Embryonic facial prominence (tissue), 1 donor: ENCODE results near the gene TBC1D5.
"Not testable (repeated sequence)": the region's sequence is repeated elsewhere in the genome, so short reads cannot be mapped to it uniquely, and the experiment has no call there.

Experiments
- DNase-seq: peaks from one replicate; pipeline ENCODE4 v3.0.0-alpha.2; 2016; ENCODE audit errors: extremely low spot score

Gene TBC1D5, protein sequence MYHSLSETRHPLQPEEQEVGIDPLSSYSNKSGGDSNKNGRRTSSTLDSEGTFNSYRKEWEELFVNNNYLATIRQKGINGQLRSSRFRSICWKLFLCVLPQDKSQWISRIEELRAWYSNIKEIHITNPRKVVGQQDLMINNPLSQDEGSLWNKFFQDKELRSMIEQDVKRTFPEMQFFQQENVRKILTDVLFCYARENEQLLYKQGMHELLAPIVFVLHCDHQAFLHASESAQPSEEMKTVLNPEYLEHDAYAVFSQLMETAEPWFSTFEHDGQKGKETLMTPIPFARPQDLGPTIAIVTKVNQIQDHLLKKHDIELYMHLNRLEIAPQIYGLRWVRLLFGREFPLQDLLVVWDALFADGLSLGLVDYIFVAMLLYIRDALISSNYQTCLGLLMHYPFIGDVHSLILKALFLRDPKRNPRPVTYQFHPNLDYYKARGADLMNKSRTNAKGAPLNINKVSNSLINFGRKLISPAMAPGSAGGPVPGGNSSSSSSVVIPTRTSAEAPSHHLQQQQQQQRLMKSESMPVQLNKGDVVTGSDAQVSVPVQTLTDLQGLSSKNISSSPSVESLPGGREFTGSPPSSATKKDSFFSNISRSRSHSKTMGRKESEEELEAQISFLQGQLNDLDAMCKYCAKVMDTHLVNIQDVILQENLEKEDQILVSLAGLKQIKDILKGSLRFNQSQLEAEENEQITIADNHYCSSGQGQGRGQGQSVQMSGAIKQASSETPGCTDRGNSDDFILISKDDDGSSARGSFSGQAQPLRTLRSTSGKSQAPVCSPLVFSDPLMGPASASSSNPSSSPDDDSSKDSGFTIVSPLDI

GRCh38 chr3:17742102-17742879, at the start of gene TBC1D5:
Gene TBC1D5, minus strand, starts transcription at chr3:17742631. Its CDS starts 234,061 bp downstream, at chr3:17508570.
- DNase-seq = peak; percentile 90

GRCh38 chr3:17783426-17783825, 41.0 kb upstream of the TBC1D5 start:
- no peak for DNase-seq

- DNase-seq = no peak
Measured at GRCh38 chr3:17782751-17783150, 40.3 kb upstream of the TBC1D5 start.

DNA sequence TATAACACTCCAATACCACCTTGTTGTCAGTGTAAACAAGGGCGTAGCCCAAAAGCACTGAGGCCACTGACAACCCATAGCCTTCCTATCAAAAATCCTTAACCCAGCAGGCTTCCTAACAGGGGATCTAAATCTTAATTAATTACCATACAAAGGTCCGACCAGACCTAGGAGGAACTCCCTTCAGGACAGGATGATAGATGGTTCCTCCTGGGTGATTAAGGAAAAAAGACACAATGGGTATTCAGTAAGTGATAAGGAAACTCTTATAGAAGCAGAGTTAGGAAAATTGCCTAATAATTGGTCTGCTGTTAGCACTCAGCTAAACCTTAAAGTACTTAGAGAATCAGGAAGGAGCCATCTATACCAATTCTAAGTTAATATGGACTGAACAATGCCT, 37.9 kb upstream of the TBC1D5 start:
- not testable (repeated sequence) for DNase-seq

- DNase-seq = not testable (repeated sequence)
Measured at GRCh38 chr3:17779304-17780250, 37.1 kb upstream of the TBC1D5 start.

DNA sequence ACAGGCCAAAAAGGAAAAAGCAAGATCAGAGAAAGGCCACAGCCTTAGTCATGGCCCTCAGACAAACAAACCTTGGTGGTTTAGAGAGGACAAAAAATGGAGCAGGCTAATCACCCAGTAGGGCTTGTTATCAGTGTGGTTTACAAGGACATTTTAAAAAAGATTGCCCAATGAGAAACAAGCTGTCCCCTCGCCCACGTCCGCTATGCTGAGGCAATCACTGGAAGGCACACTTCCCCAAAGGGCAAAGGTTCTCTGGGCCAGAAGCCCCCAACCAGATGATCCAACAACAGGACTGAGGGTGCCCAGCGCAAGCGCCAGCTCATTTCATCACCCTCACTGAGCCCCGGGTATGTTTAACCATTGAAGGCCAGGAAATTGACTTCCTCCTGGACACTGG, 34.9 kb upstream of the TBC1D5 start:
- not testable (repeated sequence) for DNase-seq

- no peak for DNase-seq
Measured at GRCh38 chr3:17775073-17775472, 32.6 kb upstream of the TBC1D5 start.

- not testable (repeated sequence) for DNase-seq
Measured at GRCh38 chr3:17774180-17774910, 31.9 kb upstream of the TBC1D5 start.

- DNase-seq = no peak
Measured at GRCh38 chr3:17772556-17772955, 30.1 kb upstream of the TBC1D5 start.

GRCh38 chr3:17771177-17772017, 29.0 kb upstream of the TBC1D5 start:
- DNase-seq = no peak

- no peak for DNase-seq
Measured at GRCh38 chr3:17770682-17771081, 28.3 kb upstream of the TBC1D5 start.

GRCh38 chr3:17765819-17766472, 23.5 kb upstream of the TBC1D5 start:
- DNase-seq = no peak

- no peak for DNase-seq
Measured at GRCh38 chr3:17761563-17761962, 19.1 kb upstream of the TBC1D5 start.

- no peak for DNase-seq
Measured at GRCh38 chr3:17759901-17760300, 17.5 kb upstream of the TBC1D5 start.

GRCh38 chr3:17755836-17756235, 13.4 kb upstream of the TBC1D5 start:
- no peak for DNase-seq

GRCh38 chr3:17753632-17753992, 11.2 kb upstream of the TBC1D5 start:
- DNase-seq = no peak

- no peak for DNase-seq
Measured at GRCh38 chr3:17752876-17753631, 10.6 kb upstream of the TBC1D5 start.

DNA sequence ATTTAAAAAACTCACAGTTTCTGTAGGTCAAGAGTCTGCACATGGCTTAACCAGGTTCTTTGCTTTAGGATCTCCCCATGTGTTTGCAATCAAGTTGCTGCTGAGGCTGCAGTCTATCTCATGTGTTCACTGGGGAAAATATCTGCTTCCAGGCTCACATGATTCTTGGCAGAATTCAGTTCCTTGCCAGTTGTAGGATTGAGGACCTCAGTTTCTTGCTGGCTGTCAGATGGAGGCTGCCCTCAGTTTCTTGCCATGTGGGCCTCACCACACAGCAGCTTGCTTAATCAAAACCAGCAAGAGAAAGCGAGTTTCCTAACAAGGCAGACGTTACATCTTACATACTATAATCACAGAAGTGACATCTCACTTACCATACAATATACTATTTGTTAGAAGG, 10.0 kb upstream of the TBC1D5 start:
- DNase-seq = no peak
